Germinal center (tissue), 1 donor: ENCODE results near the gene PLB1.

Source experiments
- DNase-seq: peaks from one replicate; pipeline ENCODE4 v3.0.0; 2012; ENCODE audit warnings: mixed read lengths, low spot score

Gene PLB1

GRCh38 chr2:28613633-28614501, 118.0 kb downstream of the PLB1 start:
- DNase-seq = no peak

GRCh38 chr2:28615706-28616105, 119.8 kb downstream of the PLB1 start:
- DNase-seq = no peak

GRCh38 chr2:28616396-28616999, 120.6 kb downstream of the PLB1 start:
- DNase-seq = no peak

GRCh38 chr2:28617502-28618184, 121.8 kb downstream of the PLB1 start:
- no peak for DNase-seq

GRCh38 chr2:28618221-28619141, 122.6 kb downstream of the PLB1 start:
- DNase-seq = no peak

GRCh38 chr2:28619213-28620196, 123.6 kb downstream of the PLB1 start:
- DNase-seq = no peak

- DNase-seq = no peak
Measured at GRCh38 chr2:28620291-28620793, 124.5 kb downstream of the PLB1 start.

- no peak for DNase-seq
Measured at GRCh38 chr2:28620801-28621171, 124.9 kb downstream of the PLB1 start.

GRCh38 chr2:28621172-28622100, 125.6 kb downstream of the PLB1 start:
- peak; percentile 37 for DNase-seq

- no peak for DNase-seq
Measured at GRCh38 chr2:28622101-28622499, 126.2 kb downstream of the PLB1 start.

GRCh38 chr2:28623582-28624405, 127.9 kb downstream of the PLB1 start:
- DNase-seq = no peak

- no peak for DNase-seq
Measured at GRCh38 chr2:28624436-28624792, 128.6 kb downstream of the PLB1 start.

- DNase-seq = peak; percentile 40
Measured at GRCh38 chr2:28624793-28625701, 129.2 kb downstream of the PLB1 start.

GRCh38 chr2:28626376-28626775, 130.5 kb downstream of the PLB1 start:
- no peak for DNase-seq

GRCh38 chr2:28626891-28627421, 131.1 kb downstream of the PLB1 start:
- no peak for DNase-seq

GRCh38 chr2:28627722-28628480, 132.0 kb downstream of the PLB1 start:
- no peak for DNase-seq
